RWPE1 (cell line): ENCODE data around the gene NKX2-3.

ENCODE experiments used
- CTCF ChIA-PET: fragments of 350-600 bp; sonication (Branson Sonifier 250); formaldehyde crosslinking; extraction: SDS; loops from one replicate; lab custom pipeline; 2021; lab: Yijun Ruan, JAX
- POLR2A ChIA-PET: fragments of 400-600 bp; formaldehyde crosslinking; extraction: SDS; loops from one replicate; lab custom pipeline; 2020; ENCODE audit warnings: antibody characterized with exemption; ENCODE audit not compliant: low non-redundant PET; lab: Yijun Ruan, JAX
- DNase-seq: peaks from one replicate; pipeline ENCODE4 v3.0.0; 2012; ENCODE audit warnings: low spot score
- H3K27ac ChIP-seq: fragments of 450-650 bp; 2 replicates; pipeline ENCODE4 v1.5.1; 2017
- CTCF ChIP-seq: fragments of 450-650 bp; conservative IDR thresholded peaks from 2 replicates; pipeline ENCODE4 v1.5.1; 2017; ENCODE audit warnings: low read depth, mild to moderate bottlenecking

Gene NKX2-3

DNA sequence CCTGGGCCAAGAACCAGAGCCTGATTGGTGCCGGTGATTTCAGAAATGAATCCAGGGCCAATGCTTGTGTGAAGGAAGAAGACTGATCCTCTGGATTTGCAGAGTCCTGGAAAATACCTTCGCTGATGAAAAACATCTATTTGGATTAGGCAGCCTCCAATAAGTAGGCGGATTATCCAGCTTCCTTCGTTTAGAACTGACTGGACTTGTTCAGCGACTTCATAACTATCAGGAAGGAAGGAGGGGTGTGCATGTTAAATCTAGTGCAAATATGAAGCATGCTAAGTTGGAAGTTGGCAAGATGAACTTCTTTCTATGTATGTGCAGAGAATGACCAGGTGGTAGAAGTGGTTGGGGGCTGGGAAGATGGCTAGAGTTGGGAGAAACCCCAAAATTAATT, 41.0 kb downstream of the NKX2-3 start:
- POLR2A ChIA-PET, result no interaction called here
- CTCF ChIA-PET, result interaction anchor here (0.6 to 0.7 kb wide), 2 partner anchors 14 to 607 kb away, joined by 3 to 6 read pairs; no protein-coding TSS in a partner anchor
- no peak for TF ChIP-seq CTCF
- no peak for DNase-seq
- no peak overlapping the region for H3K27ac ChIP-seq

DNA sequence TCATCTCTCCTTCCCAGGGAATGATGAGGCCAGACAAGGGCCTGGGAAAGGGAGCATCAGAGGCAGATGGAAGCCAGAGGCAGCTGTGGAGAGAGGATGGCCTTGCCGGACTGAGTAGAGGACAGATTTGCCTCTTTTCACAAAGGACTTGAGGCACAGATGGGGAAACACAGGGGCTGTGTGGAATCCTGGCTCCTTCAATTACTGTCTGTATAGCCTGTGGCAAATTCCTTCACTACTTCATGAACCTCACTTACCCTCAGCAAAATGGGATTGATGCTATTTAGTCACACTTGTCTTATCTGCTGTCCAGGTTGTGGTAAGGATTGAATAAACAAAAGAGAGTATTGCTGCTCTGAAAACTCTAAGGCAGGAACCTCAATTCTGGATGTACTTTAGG, 47.2 kb downstream of the NKX2-3 start:
- no peak for TF ChIP-seq CTCF
- H3K27ac ChIP-seq, result no peak overlapping the region
- no peak for DNase-seq
- POLR2A ChIA-PET, result no interaction called here
- CTCF ChIA-PET, result interaction anchor here (0.5 kb wide), 1 partner anchor 71 kb away, joined by 3 read pairs; no protein-coding TSS in a partner anchor

- POLR2A ChIA-PET, result no interaction called here
- no peak for DNase-seq
- no peak overlapping the region for H3K27ac ChIP-seq
- no peak for TF ChIP-seq CTCF
- CTCF ChIA-PET, result no interaction called here
Measured at GRCh38 chr10:99582255-99582770, 49.6 kb downstream of the NKX2-3 start.

DNA sequence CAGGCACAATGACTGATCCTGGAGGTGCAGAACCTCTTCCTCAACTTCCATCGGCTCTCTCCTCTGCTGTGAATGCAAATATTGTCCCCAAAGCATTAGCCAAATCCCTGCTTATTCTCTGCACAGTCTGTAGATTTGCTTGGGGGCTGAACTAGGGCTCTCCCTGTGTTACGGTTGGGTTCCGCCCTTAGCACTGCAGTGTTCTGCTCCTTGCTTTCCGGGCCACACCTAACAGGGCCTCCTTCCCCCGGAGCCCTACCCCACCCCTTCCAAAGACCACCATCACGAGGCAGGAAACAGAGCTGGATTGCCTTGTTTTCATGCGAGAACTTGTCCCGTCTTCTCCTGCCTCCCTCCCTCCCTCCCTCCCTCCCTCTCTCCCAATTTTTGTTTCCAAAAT, 50.9 kb downstream of the NKX2-3 start:
- DNase-seq, result no peak
- POLR2A ChIA-PET, result no interaction called here
- no peak for TF ChIP-seq CTCF
- CTCF ChIA-PET, result no interaction called here
- no peak overlapping the region for H3K27ac ChIP-seq
